Measurements from ENCODE around the gene EVX1. TPM values are rescaled to one million over a fixed set of nuclear protein-coding genes. Genes with fewer than 3 reads are reported as not detected.

The EVX1 gene
- total RNA-seq, 4 donors from 2014 or later: not detected

GRCh38 chr7:27239387-27240014 is 3.1 kb upstream of the EVX1 start:
- Histone ChIP-seq H3K36me3 (no peaks in the 10 kb centered on the region), H3K4me1 (peaks cover 25 to 48% (median 31%) of the 10 kb centered on the region in 3 donors), H3K27me3 (peaks cover 52 to 100% (median 71%) of the 10 kb centered on the region in 4 donors), H3K4me3 (peak overlapping the region in 2 of 4 donors; percentile 18 to 27), H3K9me3 (no peaks in the 10 kb centered on the region), H3K27ac (no peak overlapping the region)
- WGBS, 2 donors: 7 to 18% methylated on average over 12 to 17 of the region's 55 CpGs
- intact Hi-C loops (cut with DNase I): no loop called here
- no peak for TF ChIP-seq CTCF (IDR thresholded peaks at IDR 0.05)
- TF ChIP-seq POLR2A (IDR thresholded peaks at IDR 0.05): no peak
- no peak for DNase-seq

- WGBS, 2 donors: 8 to 14% methylated on average over 9 to 14 of the region's 18 CpGs
- no peak overlapping the region for H3K4me3 ChIP-seq
- TF ChIP-seq CTCF (IDR thresholded peaks at IDR 0.05) (no peak), POLR2A (IDR thresholded peaks at IDR 0.05) (no peak)
- peaks cover 24 to 53% (median 34%) of the 10 kb centered on the region in 3 donors for H3K4me1 ChIP-seq
- no peak overlapping the region for H3K27ac ChIP-seq
- peaks cover 59 to 100% (median 72%) of the 10 kb centered on the region in 4 donors for H3K27me3 ChIP-seq
- H3K9me3 ChIP-seq: no peaks in the 10 kb centered on the region
- H3K36me3 ChIP-seq: no peaks in the 10 kb centered on the region
- no peak for DNase-seq
- intact Hi-C loops (cut with DNase I): no loop called here
These were observed 2.4 kb upstream of the EVX1 start for GRCh38 chr7:27240015-27240731.

GRCh38 chr7:27241189-27242056 is 1.2 kb upstream of the EVX1 start:
- no peak overlapping the region for H3K27ac ChIP-seq
- H3K4me1 ChIP-seq: peaks cover 24 to 56% (median 36%) of the 10 kb centered on the region in 3 donors
- intact Hi-C loops (cut with DNase I): no loop called here
- DNase-seq: no peak
- 24 to 30% methylated on average over 17 of the region's 17 CpGs for WGBS, 2 donors
- no peaks in the 10 kb centered on the region for H3K36me3 ChIP-seq
- no peaks in the 10 kb centered on the region for H3K9me3 ChIP-seq
- H3K27me3 ChIP-seq: peaks cover 63 to 100% (median 73%) of the 10 kb centered on the region in 4 donors
- TF ChIP-seq CTCF (IDR thresholded peaks at IDR 0.05): no peak
- H3K4me3 ChIP-seq: no peak overlapping the region

GRCh38 chr7:27242154-27242553 is 448 bp upstream of the EVX1 start:
- intact Hi-C loops (cut with DNase I): no loop called here
- no peak for TF ChIP-seq CTCF (IDR thresholded peaks at IDR 0.05)
- TF ChIP-seq POLR2A (IDR thresholded peaks at IDR 0.05): no peak
- no peaks in the 10 kb centered on the region for H3K9me3 ChIP-seq
- H3K4me1 ChIP-seq: peaks cover 24 to 58% (median 36%) of the 10 kb centered on the region in 3 donors
- peak overlapping the region in 1 of 4 donors; percentile 41 for H3K4me3 ChIP-seq
- WGBS, 2 donors: 13 to 18% methylated on average over 14 of the region's 14 CpGs
- DNase-seq: no peak
- H3K27ac ChIP-seq: no peak overlapping the region
- H3K36me3 ChIP-seq: no peaks in the 10 kb centered on the region
- H3K27me3 ChIP-seq: peaks cover 69 to 100% (median 73%) of the 10 kb centered on the region in 4 donors
